T-cell (primary cell): ENCODE results near the gene MCM7. TPM values are rescaled to one million over a fixed set of nuclear protein-coding genes. Genes with fewer than 3 reads are reported as not detected.

Source experiments
- total RNA-seq, 35 experiments: library from RNA in 6 of 35; stranded (reverse) in 6 of 35; fragments of 120-200 nt in 1 of 35; gene quantifications; one replicate each; pipeline versions ENCODE4 v1.2.1 to v1.2.4 and lab custom pipeline; 2013 to 2026

The MCM7 gene
- total RNA-seq, 5 donors from 2014 or later (not counting 1 experiment from before 2014, with no cell fraction given) = 95.2 to 181 (median 164) TPM

Other genes starting within 250 kb of the MCM7 start
- 1 to 10 TPM in 2 of 5 donors, under 1 TPM in 2, not detected in 1; 0.35 to 1.3 (median 1.0) TPM for gene OR2AE1, start 224.4 kb downstream of the MCM7 start, total RNA-seq
- gene TRIM4, start 181.9 kb downstream of the MCM7 start, total RNA-seq = 10 to 100 TPM; 35.8 to 60.9 (median 55.9) TPM
- under 1 TPM in 4 of 5 donors, not detected in 1; 0.38 to 0.58 (median 0.53) TPM for gene GJC3, start 171.8 kb downstream of the MCM7 start, total RNA-seq
- gene AZGP1, start 125.4 kb downstream of the MCM7 start, total RNA-seq = 1 to 10 TPM in 1 of 5 donors, under 1 TPM in 2, not detected in 2; 0.56 to 1.3 (median 0.89) TPM
- gene ZKSCAN1, start 85.8 kb downstream of the MCM7 start, total RNA-seq = 10 to 100 TPM; 60.7 to 94.0 (median 86.8) TPM
- 1 to 10 TPM; 4.4 to 9.9 (median 9.3) TPM for gene ZSCAN21, start 51.6 kb downstream of the MCM7 start, total RNA-seq
- 10 to 100 TPM; 31.7 to 39.2 (median 35.4) TPM for gene ZNF3, start 19.7 kb downstream of the MCM7 start, total RNA-seq
- 10 to 100 TPM; 67.1 to 71.1 (median 68.3) TPM for gene COPS6, start 12.4 kb downstream of the MCM7 start, total RNA-seq
- gene AP4M1, start 246 bp upstream of the MCM7 start, total RNA-seq = 10 to 100 TPM in 3 of 5 donors, 1 to 10 TPM in 2; 5.5 to 18.7 (median 11.6) TPM
- gene TAF6, start 18.0 kb upstream of the MCM7 start, total RNA-seq = 10 to 100 TPM; 44.1 to 73.5 (median 61.3) TPM
- 10 to 100 TPM; 23.9 to 90.0 (median 79.6) TPM for gene CNPY4, start 18.2 kb upstream of the MCM7 start, total RNA-seq
- gene MBLAC1, start 25.6 kb upstream of the MCM7 start, total RNA-seq = 1 to 10 TPM; 3.2 to 8.6 (median 5.3) TPM
- gene LAMTOR4, start 47.5 kb upstream of the MCM7 start, total RNA-seq = 100 to 1,000 TPM; 140 to 216 (median 187) TPM
- gene TRAPPC14, start 57.3 kb upstream of the MCM7 start, total RNA-seq = 10 to 100 TPM; 52.0 to 97.2 (median 79.0) TPM
- gene GAL3ST4, start 67.2 kb upstream of the MCM7 start, total RNA-seq = 10 to 100 TPM; 10.5 to 29.7 (median 18.0) TPM
- 10 to 100 TPM; 12.4 to 37.0 (median 26.3) TPM for gene GPC2, start 76.0 kb upstream of the MCM7 start, total RNA-seq
- 1 to 10 TPM; 4.8 to 8.7 (median 7.3) TPM for gene STAG3, start 76.5 kb upstream of the MCM7 start, total RNA-seq
- gene PVRIG, start 118.6 kb upstream of the MCM7 start, total RNA-seq = 10 to 100 TPM; 45.0 to 96.8 (median 78.0) TPM
- gene SPDYE3, start 206.3 kb upstream of the MCM7 start, total RNA-seq = not detected